HCT116 (cell line): ENCODE results near the gene XPA. TPM values are rescaled to one million over a fixed set of nuclear protein-coding genes. Genes with fewer than 3 reads are reported as not detected.

Source experiments
- ATAC-seq: fragments of 200-7000 bp; cut with Tn5 transposase; 2 replicates; pipeline ENCODE4 v1.9.1; 2020; ENCODE audit warnings: mild to moderate bottlenecking, moderate library complexity
- BruUV-seq: library from RNA; stranded (reverse); fragments of 400-500 nt; replicated peaks from 2 replicates; lab custom pipeline; 2021; lab: Mats Ljungman, UMichigan
- CTCF ChIA-PET: fragments of 300-600 bp; sonication (Branson Sonifier 250); formaldehyde crosslinking; loops from one replicate; lab custom pipeline; 2021; ENCODE audit warnings: antibody characterized with exemption; lab: Charles Lee
- POLR2A ChIA-PET: fragments of 300-600, 350-600 bp; sonication (Branson Sonifier 250); formaldehyde crosslinking; loops from one replicate; lab custom pipeline; 2021; ENCODE audit warnings: antibody characterized with exemption; lab: Charles Lee
- RAD21 ChIA-PET, 2 experiments: fragments of 300-600 bp; sonication (Branson Sonifier 250); formaldehyde crosslinking; loops; one replicate each; lab custom pipeline; 2023; ENCODE audit warnings: low total read pairs in 2 of 2; ENCODE audit not compliant: uncharacterized antibody in 2 of 2, unreplicated experiment in 2 of 2, low non-redundant PET in 1 of 2; lab: Charles Lee
- DNase-seq: peaks from one replicate; pipeline ENCODE4 v3.0.0-alpha.2; 2010; ENCODE audit warnings: low read depth, low spot score
- H2AFZ ChIP-seq: fragments of 200-600 bp; shearing (Covaris generic), sonication (generic); 2 replicates; pipeline ENCODE4 v1.6.1; 2017; ENCODE audit warnings: low read depth, mixed run types, mixed read lengths, antibody characterized with exemption, low read length; ENCODE audit not compliant: poor library complexity, severe bottlenecking
- H3K27ac ChIP-seq: 2 replicates; pipeline ENCODE4 v1.5.1; 2012; ENCODE audit warnings: low read depth, low read length
- H3K27me3 ChIP-seq: fragments of 200-600 bp; sonication (generic); 2 replicates; pipeline ENCODE4 v1.6.1; 2016; ENCODE audit warnings: mixed run types, low read length, mixed read lengths; ENCODE audit not compliant: insufficient read depth
- H3K36me3 ChIP-seq, 2 experiments: fragments of 200-500 bp in 1 of 2; fragments of 200-600 bp in 1 of 2; sonication (Bioruptor generic) in 1 of 2; sonication (generic) in 1 of 2; 2 replicates each; pipeline versions ENCODE4 v1.5.1 to v1.6.1; 2014 to 2016; ENCODE audit warnings: low read length in 2 of 2, inconsistent platforms in 1 of 2, mixed read lengths in 1 of 2, mixed run types in 1 of 2; ENCODE audit not compliant: insufficient read depth in 2 of 2, control insufficient read depth in 1 of 2
- H3K4me1 ChIP-seq, 2 experiments: fragments of 200-600 bp in 1 of 2; sonication (generic) in 1 of 2; 2 replicates each; pipeline versions ENCODE4 v1.5.1 to v1.6.1; 2012 to 2017; ENCODE audit warnings: low read length in 2 of 2, inconsistent platforms in 1 of 2, mild to moderate bottlenecking in 1 of 2, mixed read lengths in 1 of 2, mixed run types in 1 of 2, moderate library complexity in 1 of 2; ENCODE audit not compliant: insufficient read depth in 2 of 2, control insufficient read depth in 1 of 2
- H3K4me2 ChIP-seq: fragments of 200-600 bp; sonication (generic); 2 replicates; pipeline ENCODE4 v1.6.1; 2017; ENCODE audit warnings: mixed run types, low read length, mixed read lengths
- H3K4me3 ChIP-seq, 2 experiments: fragments of 200-600 bp in 1 of 2; sonication (generic) in 1 of 2; replicated peaks in 1 of 2; 2 replicates each; pipeline ENCODE4 v1.5.1; 2011 to 2016; ENCODE audit warnings: low read length in 2 of 2, control low read depth in 1 of 2, low read depth in 1 of 2, mild to moderate bottlenecking in 1 of 2, mixed read lengths in 1 of 2, mixed run types in 1 of 2
- H3K79me2 ChIP-seq: fragments of 200-600 bp; sonication (generic); 2 replicates; pipeline ENCODE4 v1.6.1; 2017; ENCODE audit warnings: mild to moderate bottlenecking, mixed run types, low read length, moderate library complexity, mixed read lengths; ENCODE audit not compliant: insufficient read depth
- H3K9ac ChIP-seq: fragments of 200-600 bp; sonication (generic); 2 replicates; pipeline ENCODE4 v1.6.1; 2016; ENCODE audit warnings: low read length, mixed read lengths
- H3K9me2 ChIP-seq: fragments of 200-600 bp; sonication (generic), shearing (Covaris generic); 2 replicates; pipeline ENCODE4 v1.6.1; 2017; ENCODE audit warnings: mixed run types, mild to moderate bottlenecking, moderate library complexity; ENCODE audit not compliant: insufficient read depth
- H3K9me3 ChIP-seq, 2 experiments: fragments of 200-500 bp in 1 of 2; fragments of 200-600 bp in 1 of 2; sonication (Bioruptor generic) in 1 of 2; sonication (generic) in 1 of 2; 2 replicates each; pipeline ENCODE4 v1.6.1; 2014 to 2017; ENCODE audit warnings: low read length in 2 of 2, mixed read lengths in 2 of 2, inconsistent platforms in 1 of 2, low read depth in 1 of 2, mild to moderate bottlenecking in 1 of 2, mixed run types in 1 of 2, moderate library complexity in 1 of 2; ENCODE audit not compliant: control insufficient read depth in 1 of 2, insufficient read depth in 1 of 2
- H4K20me1 ChIP-seq: fragments of 200-600 bp; sonication (generic), shearing (Covaris generic); 2 replicates; pipeline ENCODE4 v1.6.1; 2017; ENCODE audit warnings: mixed run types, mild to moderate bottlenecking, moderate library complexity; ENCODE audit not compliant: insufficient read depth
- CBX3 ChIP-seq: IDR thresholded peaks from 2 replicates; pipeline ENCODE4 v1.6.1; 2012; ENCODE audit warnings: low read depth
- JUND ChIP-seq: IDR thresholded peaks from 2 replicates; pipeline ENCODE4 v1.6.1; 2012
- REST ChIP-seq: IDR thresholded peaks from 2 replicates; pipeline ENCODE4 v1.6.1; 2012; ENCODE audit warnings: low read depth
- ZBTB33 ChIP-seq: IDR thresholded peaks from 2 replicates; pipeline ENCODE4 v1.6.1; 2011; ENCODE audit warnings: mild to moderate bottlenecking, low read length, moderate library complexity; ENCODE audit not compliant: insufficient replicate concordance; ENCODE audit errors: extremely low read depth
- intact Hi-C: fragments of 100-400 bp; cut with micrococcal nuclease; formaldehyde crosslinking; loops from 2 replicates; pipeline ENCODE4 v1.10.0; 2022
- total RNA-seq: library from RNA; stranded (reverse); gene quantifications from one replicate; pipeline ENCODE4 v1.2.1, GENCODE V29; 2021; ENCODE audit not compliant: unreplicated experiment
- TF ChIP-seq, protein P1 (sequence below): IDR thresholded peaks from 2 replicates; pipeline ENCODE4 v1.6.1; 2012

XPA gene
- total RNA-seq, 1 experiment from 2014 or later: 9.3 TPM

DNA sequence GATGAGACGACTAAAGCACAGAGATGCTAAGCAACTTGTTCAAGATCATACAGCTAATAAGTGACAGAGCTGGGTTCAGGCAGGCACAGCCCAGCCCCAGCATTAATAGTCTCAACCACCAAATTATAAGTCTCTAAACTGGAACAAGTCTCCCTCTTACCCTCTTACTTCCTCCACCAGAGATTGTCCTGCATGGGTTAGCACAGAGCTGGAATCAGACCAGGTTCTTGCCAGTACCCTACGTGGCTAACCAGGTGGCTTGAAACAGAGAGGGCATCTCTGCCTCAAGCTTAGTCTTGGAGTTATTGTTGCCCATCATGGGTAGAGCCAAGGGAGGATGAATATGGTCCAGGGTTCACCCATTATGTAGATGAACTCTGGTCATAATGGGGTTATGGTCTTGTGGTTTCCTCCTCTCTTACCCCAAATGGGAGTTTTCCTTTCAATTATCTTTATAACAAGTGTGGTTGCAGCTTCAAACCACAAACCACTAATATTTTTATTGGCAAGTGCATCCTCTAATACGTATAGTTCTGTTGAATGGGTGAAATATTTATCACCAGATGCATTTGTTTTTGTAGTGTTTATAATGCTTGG lies 8.3 kb upstream of the XPA start:
- Histone ChIP-seq H3K9me2 (no peaks in the 10 kb centered on the region), H3K4me3 (no peak overlapping the region), H3K27me3 (no peaks in the 10 kb centered on the region), H3K9ac (no peak overlapping the region), H3K4me2 (no peak overlapping the region), H2AFZ (no peak overlapping the region), H3K79me2 (no peaks in the 10 kb centered on the region), H3K27ac (no peak overlapping the region), H3K9me3 (no peaks in the 10 kb centered on the region), H3K36me3 (no peaks in the 10 kb centered on the region), H4K20me1 (no peaks in the 10 kb centered on the region), H3K4me1 (peaks cover 23 to 33% of the 10 kb centered on the region in 2 experiments)
- RAD21 ChIA-PET: no interaction called here
- BruUV-seq: no TSS peak
- DNase-seq (no peak), ATAC-seq (no peak)
- CTCF ChIA-PET: interaction anchor here (1.5 kb wide), 1 partner anchor 218 kb away, joined by 4 read pairs; no protein-coding TSS in a partner anchor
- POLR2A ChIA-PET: no interaction called here
- TF ChIP-seq JUND (no peak), CBX3 (no peak), ZBTB33 (no peak), REST (no peak)
- TF ChIP-seq, protein P1, sequence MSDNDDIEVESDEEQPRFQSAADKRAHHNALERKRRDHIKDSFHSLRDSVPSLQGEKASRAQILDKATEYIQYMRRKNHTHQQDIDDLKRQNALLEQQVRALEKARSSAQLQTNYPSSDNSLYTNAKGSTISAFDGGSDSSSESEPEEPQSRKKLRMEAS: no peak
- intact Hi-C loops: no loop called here
